HG02759 (cell line): ENCODE data around the gene CCDC178.
A peak's percentile ranks its signal among the peaks of the same experiment; 100 is the strongest.
"Not testable (repeated sequence)": the region's sequence is repeated elsewhere in the genome, so short reads cannot be mapped to it uniquely, and the experiment has no call there.

ENCODE experiments used
- ATAC-seq: cut with Tn5 transposase; IDR thresholded peaks from one replicate; pipeline ENCODE4 v1.9.1; 2021; ENCODE audit warnings: mild to moderate bottlenecking, moderate library complexity; ENCODE audit not compliant: unreplicated experiment

CCDC178 gene, protein sequence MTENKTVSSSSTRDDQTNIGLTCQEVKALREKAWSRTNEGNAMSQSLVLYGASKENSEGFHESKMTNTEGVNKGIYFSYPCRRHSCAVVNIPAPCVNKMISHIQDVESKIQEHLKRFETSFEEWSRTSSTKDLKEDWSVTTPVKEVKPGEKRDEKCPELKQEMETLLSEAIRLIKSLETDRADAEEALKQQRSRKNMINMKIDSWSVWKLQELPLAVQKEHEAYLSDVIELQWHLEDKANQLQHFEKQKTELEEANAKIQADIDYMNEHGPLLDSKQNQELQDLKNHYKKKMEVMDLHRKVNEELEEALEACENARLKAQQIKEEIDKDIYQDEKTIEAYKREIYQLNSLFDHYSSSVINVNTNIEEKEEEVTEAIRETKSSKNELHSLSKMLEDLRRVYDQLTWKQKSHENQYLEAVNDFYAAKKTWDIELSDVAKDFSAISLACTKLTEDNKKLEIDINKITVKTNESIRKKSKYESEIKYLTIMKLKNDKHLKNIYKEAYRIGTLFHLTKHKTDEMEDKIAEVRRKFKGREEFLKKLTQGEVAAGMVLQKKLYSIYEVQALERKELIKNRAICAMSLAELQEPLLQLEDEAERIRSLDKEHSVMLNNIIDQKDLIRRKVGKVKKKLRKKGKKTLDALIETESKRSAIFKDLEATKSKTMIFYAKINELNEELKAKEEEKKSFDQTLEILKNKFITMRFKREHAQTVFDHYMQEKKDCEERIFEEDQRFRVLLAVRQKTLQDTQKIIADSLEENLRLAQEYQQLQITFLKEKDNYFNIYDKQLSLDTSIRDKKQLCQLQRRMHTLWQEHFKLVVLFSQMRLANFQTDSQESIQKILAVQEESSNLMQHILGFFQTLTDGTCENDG

DNA sequence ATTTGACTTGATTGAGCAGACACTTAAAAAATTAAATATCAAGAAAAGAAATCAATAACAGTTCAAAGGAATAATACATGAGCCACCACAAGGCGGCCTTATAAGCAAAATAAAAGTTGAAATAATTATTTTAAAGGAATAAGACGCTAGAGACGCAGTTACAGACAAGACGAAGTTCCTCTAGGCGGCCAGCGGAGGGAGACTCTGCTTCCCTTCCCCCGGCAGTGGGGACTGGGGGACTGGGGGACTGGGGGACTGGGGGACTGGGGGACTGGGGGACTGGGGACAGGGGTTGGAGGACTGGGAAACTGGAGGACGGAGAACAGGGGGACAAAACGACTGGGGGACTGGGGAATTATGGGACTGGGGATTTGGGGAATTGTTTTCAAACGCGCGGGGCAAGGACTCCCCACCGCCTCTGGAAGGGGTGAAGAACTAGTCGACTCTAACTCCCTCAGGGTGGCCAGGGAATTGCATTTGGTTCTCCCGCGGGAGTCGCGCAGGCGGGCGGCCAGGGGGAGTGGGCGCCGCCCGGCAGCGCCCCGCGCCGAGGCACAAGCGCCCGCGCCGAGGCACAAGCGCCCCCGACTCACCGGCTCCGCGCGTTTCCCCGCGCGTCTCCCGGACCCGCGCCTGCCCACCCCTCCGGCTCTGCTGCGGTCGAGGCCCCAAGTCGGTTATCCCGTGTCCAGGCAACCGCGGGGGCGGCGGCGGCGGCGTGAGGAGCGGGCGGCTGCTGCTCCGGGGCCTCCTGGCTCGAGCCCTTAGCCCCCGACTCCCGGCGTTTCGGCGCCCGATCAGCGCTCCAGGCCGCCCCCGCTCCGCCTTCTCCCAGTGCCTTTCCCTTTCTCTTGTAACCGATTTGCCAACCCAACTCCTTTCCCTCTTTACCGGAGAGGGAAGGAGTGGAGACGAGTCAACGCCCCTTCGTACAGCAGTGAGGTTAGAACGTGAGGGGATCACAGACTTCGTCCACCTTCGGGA, at the start of gene CCDC178:
Gene CCDC178 (minus strand): TSS at position 662 of the 984 bp plus-strand sequence. CDS start 28,633 bp downstream, outside the sequence.
- no peak for ATAC-seq

DNA sequence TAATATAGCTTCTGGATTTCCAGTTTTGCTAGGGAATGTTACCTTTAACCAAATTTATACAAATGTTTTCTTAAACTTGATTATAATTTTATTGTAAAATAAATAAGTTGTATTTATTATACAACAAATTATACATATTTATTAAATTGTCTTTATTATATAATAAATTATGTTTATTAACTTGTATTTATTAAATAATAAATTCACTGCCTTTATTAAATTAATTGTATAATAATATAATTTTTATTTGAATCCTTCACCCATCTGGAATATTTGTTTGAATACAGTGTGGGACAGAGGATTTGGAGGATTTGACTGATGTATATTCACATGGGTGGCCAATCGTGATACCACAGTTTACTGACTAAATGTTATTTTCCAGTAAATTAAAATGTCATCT, 43.4 kb upstream of the CCDC178 start:
- ATAC-seq, result no peak

DNA sequence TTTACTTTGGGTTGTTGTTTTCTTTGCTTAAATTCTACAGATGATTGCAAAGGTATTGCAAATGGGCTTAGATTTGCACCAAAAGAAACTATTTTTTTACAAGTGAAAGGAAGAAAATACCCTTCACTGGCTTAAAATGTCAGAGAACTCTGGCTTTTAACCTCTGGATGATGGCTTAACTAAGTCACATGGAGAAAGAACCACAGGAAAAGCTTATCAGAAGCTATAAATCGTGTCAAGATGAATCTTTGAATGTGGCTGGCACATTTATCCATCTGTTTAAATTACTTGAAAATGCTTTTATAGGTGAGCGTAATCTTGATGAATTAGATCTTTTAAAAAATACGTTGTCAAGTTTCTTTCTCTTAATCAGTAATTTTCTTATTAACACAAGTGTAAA, 32.0 kb upstream of the CCDC178 start:
- ATAC-seq, result no peak

DNA sequence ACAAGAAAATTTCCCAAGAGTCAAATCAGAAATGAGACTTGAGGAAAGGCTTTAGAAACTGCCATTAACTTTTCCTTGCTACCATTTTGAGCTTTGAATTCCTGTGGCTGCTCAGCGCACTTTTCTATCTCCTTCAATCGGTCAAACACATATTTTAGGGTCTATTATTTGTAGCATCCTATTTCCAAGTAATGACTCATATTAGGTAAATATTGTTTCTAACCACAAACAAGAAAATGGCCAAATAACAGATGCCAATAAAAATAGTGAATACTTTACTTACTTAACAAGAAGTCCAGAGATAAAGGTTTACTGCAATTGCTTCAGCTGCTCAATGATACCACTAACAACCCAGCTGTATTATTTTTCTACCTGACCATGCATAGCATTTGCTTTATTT, 29.7 kb upstream of the CCDC178 start:
- ATAC-seq, result no peak

DNA sequence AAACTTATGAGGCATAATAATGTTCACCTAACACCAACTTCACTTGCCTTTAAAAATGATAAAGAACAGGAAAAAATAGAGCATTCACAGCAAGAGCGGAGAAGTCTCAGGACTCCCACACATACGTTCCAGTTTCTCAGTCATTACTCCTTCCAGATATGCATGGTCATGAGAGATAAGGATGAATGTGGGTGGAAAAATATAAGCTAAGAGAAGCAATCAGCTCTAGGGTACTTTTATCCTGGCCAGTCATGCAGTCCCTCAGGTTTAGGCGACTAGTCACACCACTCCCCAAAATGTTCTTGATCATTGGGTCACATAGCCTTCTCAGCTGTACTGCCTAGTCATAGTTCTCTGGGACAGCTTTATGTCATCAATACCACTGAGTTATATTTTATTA, 29.2 kb upstream of the CCDC178 start:
- ATAC-seq, result no peak

DNA sequence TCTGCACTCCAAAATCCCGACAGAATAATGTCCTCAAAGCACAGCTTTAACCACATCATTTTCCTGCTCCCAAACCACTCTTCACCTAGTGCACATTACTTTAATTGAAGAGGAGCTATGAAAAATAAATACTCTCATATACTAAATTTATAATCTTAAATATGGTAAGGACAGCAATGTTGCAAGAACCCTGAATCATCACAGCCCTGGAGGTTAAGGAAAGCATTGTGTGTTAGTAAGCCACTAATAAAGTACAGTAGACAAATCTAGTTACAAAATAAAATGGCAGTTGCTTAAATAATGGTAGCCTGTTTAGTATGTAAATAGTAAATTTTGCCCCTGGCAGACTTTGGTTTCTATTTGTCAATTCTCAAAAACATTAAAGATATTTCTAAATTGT, 27.0 kb upstream of the CCDC178 start:
- no peak for ATAC-seq

DNA sequence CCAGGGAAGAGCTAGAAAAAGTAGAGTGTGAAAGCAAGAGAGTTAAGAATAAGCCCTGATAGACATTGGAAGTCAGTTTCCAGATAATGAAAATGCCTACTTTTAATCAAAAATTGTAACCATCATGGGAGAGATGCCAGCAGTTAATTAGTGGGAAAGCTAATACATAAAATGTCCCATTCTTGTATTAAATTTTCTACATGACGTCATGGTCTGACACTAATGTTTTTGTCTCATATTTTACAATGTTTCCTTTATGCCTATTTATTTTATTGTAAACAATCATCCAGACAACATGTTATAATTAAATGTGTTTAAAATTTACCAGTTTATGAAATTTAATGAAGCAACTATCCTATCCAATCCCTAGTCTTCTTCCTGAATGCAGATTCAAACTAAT, 26.3 kb upstream of the CCDC178 start:
- no peak for ATAC-seq

DNA sequence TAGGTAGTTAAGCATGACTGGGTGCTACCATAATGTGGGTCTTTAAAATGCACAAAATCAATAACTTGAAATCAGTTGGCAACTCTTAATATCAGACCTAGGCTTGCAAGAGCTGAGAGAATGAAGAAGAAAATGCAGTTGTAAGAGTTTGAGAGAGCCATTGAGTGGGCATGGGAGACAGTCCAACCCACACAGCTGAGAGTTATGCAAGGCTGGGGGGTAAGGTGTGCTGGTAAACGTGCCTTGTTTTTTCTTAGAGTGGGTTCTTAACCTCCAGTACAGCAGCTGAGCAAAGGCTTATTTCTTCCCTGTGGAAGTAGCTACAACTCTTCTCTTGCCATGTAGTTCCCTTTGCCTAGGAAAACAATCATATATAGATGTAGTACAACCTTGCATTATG, 20.2 kb upstream of the CCDC178 start:
- ATAC-seq, result no peak

DNA sequence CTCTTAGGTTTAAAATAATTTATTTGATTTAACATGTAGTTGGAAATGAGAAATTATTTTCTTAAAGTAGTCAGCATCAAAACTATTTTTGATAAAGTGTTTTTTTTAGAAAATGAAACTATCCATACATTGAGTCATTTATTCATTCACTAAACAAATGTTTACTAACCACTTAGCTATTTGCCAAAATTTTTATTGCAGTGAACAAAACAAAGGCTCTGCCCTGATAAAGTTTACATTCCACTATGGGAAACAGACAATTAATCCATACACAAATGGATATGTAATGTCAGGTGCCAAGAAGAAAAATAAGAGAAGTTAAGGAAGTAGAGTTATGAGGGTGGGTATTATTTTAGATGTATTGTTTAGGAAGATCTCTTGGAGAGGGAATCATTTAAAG, 19.1 kb upstream of the CCDC178 start:
- no peak for ATAC-seq

DNA sequence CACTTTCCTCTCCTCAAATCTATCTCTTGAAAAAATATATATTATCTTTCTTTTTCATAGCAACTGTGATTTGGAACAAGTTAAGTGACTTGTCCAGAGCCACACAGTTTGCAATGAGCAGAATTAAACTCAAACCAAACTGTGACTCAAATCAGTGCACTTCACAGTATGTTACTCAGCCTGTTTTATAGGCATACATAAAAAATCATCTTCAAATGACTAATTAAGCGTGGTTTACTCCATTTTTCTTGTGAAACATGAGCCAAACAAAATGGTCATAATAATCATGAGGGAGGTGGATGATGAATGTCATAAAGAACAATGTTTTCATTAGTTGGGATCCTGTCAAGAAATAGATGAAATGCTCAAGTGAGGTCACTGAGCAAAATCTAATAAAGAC, 6.1 kb upstream of the CCDC178 start:
- ATAC-seq, result no peak

DNA sequence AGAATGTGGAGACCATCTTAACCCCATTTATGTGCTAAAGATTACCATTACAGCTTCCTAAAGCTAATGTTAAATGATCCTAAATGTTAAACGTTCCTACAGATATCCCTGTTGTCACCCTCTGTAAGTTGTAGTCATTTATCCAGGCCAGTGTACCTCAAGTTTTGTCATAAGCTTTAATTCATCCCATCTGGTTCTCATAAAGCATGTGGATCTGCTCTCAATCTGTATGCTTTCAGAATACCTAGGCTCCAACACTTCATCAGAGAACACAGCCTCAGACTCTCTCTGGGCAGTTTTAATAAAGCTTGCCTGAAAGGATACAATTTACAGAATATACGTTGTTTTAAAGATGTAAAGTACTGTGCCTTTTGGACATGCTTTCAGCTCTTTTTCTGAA, 4.2 kb upstream of the CCDC178 start:
- no peak for ATAC-seq

DNA sequence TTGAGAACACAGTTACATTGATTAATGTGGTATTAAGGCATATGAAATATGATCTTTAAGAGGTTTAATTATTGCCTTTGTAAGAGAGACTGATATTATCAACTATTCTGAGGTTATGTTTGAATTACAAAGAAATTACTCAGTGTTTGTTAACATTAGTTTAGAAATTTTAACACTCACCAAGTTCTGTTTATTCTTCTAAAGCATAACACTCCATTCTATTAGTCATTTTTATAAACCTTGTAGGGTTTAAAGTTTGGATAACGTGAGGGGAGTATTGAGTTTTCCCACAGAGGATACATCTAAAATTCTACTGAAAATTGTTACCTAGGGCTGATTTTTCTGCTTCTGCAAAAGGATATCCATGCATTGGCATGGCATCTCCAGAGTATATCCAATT, 7.7 kb downstream of the CCDC178 start:
- ATAC-seq, result no peak

DNA sequence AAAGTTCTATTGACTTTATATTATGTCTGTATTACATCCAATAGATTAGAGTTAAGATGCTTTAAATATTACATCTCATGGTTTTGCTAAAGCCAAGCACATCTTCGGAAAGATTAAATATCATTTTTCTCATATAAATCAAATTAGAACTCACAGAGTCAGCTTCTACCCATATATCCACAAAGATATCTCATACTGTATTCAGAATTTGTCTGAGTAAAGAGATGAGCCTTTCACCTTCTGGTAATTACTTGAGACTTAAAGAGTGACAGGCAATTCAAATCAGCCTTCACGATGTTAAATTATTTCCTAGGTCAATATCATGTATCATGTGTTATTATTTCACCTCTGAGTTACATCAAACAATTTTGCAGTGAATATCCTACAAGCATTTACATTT, 13.0 kb downstream of the CCDC178 start:
- ATAC-seq, result no peak

DNA sequence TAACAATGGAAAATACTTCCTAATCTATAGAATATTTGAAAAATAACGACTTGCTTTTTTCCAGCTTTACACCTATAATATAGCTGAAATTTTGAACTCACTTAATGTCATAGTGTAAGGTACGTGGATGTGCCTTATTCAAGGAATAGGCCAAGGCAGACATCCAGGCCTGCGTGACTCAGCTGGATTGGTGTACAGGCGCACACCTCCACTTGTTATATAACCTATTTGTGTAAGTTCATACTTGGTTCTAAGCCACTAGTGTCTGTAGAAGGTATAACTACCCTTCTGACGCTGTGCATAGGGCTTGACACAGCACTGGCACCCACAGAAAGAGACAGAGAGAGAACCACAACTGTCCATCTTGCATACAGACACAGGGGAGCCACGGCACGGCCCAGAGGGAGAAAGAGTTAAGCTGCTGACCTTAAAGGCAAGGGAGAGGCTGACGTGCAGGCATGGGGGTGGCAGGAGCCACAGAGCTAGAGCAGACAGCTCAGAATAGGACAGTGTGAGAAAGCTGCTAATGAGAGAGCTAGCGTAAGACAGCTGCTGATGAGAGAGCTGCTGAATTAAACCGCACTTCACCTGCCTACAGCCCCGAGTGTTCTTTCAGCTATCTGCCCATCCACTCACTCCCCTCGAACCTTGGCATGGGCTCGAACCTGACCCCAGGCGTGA, 16.1 kb downstream of the CCDC178 start:
- no peak for ATAC-seq

DNA sequence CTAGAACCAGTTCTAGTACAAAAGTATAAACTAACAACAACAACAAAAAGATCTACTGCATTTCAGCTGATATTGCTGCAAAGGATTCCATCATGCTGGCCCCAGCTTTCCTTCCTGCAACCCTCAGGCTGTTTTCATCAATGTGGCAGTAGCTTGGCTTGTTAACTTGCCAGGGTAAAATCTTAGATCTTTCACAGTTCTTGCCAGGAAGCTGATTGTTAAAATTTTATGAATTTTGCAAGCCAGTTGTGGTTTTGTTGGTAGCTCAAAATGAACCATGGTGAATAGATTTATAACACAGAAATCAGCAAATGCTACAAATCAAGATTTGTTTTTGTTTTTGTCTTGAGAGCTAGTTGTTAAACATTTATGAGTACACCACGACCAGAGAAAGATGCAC, 19.3 kb downstream of the CCDC178 start:
- no peak for ATAC-seq

DNA sequence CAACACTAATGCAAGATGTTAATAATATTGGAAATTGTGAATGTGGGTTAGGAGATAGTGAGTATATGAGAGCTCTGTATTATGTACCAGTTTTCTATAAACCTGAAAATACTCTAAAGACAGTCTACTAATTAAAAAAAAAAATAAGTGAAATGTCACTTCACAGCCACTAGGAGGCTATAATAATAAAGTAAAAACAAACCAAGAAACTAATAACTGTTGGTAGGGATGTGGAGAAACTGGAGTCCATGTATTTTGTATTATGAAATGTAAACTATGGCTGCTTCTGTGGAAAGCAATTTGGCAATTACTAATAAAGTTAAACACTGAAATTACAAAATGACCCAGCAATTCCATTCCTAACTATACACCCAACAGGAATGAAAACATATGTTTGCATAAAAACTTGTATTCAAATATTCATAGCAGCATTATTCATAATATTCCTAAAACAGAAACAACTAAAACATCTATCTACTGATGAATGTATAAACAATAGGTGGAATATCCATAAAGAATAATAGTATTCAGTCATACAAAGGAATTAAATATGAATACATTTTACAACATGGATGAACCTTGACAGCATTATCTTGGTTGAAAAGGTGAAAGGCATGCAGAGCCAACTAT, 36.2 kb downstream of the CCDC178 start:
- ATAC-seq, result peak; percentile 56

DNA sequence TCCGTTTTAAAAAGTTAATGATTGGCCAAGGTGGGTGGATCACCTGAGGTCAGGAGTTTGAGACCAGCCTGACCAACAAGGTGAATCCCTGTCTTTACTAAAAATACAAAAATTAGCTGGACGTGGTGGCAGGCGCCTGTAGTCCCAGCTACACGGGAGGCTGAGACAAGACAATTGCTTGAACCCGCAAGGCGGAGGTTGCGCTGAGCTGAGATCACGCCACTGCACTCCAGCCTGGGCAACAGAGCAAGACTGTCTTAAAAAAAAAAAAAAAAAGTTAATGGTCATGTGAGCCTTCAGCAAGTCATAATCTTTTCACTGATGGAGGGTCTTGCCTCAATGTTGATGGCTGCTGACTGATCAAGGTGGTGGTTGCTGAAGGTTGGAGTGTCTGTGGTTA, 41.6 kb downstream of the CCDC178 start:
- ATAC-seq, result not testable (repeated sequence)

DNA sequence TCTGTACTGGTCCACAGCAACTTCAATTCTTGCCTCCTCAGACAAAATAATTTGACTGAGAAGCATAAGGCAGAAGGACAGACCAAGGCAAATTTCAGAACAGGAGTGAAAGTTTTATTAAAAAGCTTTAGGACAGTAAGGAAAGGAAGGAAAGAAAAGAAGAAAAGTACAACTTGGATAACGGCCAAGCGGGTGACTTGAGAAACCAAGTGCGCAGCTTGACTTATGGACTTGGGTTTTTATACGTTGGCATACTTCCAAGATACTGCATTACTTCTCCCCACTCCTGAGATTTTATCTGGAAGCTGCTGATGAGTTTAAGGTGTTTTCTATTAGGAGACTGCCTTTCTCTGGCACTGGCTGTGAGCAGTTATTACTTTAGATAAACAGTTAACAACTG, 64.7 kb downstream of the CCDC178 start:
- no peak for ATAC-seq

DNA sequence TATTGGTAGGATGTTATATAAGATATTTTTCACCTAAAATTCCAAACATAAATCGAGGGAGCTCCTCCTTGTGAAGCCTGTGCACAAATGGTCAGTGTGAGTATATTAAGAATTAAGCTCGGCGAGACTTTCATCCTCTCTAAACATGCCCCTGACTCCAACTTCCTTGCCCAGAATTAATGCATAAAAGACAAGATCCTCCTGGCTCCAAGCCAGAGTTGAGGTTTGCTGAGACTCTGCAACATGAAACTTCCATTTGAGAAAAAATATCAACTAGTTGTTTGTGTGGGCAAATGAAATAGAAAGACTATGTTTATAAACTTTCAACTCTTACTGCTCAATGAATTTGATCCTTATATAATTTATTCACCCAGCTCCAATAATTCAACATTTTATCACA, 68.1 kb downstream of the CCDC178 start:
- no peak for ATAC-seq
